ENCODE measurements around the gene INTS7.
"Not testable (repeated sequence)": the region's sequence is repeated elsewhere in the genome, so short reads cannot be mapped to it uniquely, and the experiment has no call there.

INTS7 gene

GRCh38 chr1:211929683-211930082 lies 105.7 kb downstream of the INTS7 start:
- no peak for DNase-seq

- DNase-seq: no peak
Observed at GRCh38 chr1:211928993-211929637, 106.2 kb downstream of the INTS7 start.

- no peak for DNase-seq
Observed at GRCh38 chr1:211928290-211928801, 107.0 kb downstream of the INTS7 start.

- no peak for DNase-seq
Observed at GRCh38 chr1:211925016-211925415, 110.3 kb downstream of the INTS7 start.

- DNase-seq: no peak
Observed at GRCh38 chr1:211924256-211924655, 111.1 kb downstream of the INTS7 start.

- DNase-seq: no peak
Observed at GRCh38 chr1:211923095-211923494, 112.3 kb downstream of the INTS7 start.

- no peak for DNase-seq
Observed at GRCh38 chr1:211921579-211922095, 113.7 kb downstream of the INTS7 start.

- DNase-seq: no peak
Observed at GRCh38 chr1:211920602-211921226, 114.6 kb downstream of the INTS7 start.

- no peak for DNase-seq
Observed at GRCh38 chr1:211920141-211920572, 115.2 kb downstream of the INTS7 start.

GRCh38 chr1:211918843-211919414 lies 116.4 kb downstream of the INTS7 start:
- no peak for DNase-seq

- DNase-seq: not testable (repeated sequence)
Observed at GRCh38 chr1:211916458-211916857, 118.9 kb downstream of the INTS7 start.

GRCh38 chr1:211915924-211916323 lies 119.4 kb downstream of the INTS7 start:
- DNase-seq: no peak

- DNase-seq: no peak
Observed at GRCh38 chr1:211912844-211913432, 122.4 kb downstream of the INTS7 start.

- no peak for DNase-seq
Observed at GRCh38 chr1:211912038-211912437, 123.3 kb downstream of the INTS7 start.

- DNase-seq: no peak
Observed at GRCh38 chr1:211910913-211911485, 124.4 kb downstream of the INTS7 start.

- no peak for DNase-seq
Observed at GRCh38 chr1:211910113-211910884, 125.1 kb downstream of the INTS7 start.

- DNase-seq: no peak
Observed at GRCh38 chr1:211909395-211909794, 126.0 kb downstream of the INTS7 start.

- DNase-seq: no peak
Observed at GRCh38 chr1:211908951-211909350, 126.4 kb downstream of the INTS7 start.

GRCh38 chr1:211908453-211908852 lies 126.9 kb downstream of the INTS7 start:
- no peak for DNase-seq

GRCh38 chr1:211903490-211904245 lies 131.7 kb downstream of the INTS7 start:
- no peak for DNase-seq

- no peak for DNase-seq
Observed at GRCh38 chr1:211902624-211903291, 132.6 kb downstream of the INTS7 start.
